ENCODE measurements around the gene U2SURP.

DNA sequence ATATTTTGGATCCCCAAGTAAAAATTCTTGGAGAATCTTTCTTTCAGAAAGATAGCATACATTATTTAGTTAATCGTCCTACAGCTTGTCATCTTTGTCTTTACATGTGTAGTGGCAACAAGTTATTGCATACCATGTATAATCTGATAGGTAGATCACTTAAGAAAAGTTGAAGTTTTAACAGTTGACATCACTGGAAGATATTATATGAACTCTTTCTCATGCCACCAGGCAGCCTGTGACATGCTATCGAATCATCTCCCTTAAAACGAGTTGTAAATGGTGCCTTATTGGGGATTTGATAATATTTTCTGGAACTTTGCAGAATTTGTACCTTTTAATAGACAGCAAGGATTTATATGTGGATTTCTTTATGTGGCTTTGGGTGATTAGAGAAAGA lies 8.7 kb downstream of the U2SURP start:
- TF ChIP-seq ARNT (IDR thresholded peaks at IDR 0.05) (no peak), BHLHE40 (IDR thresholded peaks at IDR 0.05; ENCODE audit: borderline replicate concordance) (no peak), SUZ12 (IDR thresholded peaks at IDR 0.05) (no peak), ZNF384 (IDR thresholded peaks at IDR 0.05) (no peak), FOXM1 (IDR thresholded peaks at IDR 0.05; ENCODE audit: borderline replicate concordance) (no peak), FOXK2 (IDR thresholded peaks at IDR 0.05) (no peak), NFRKB (IDR thresholded peaks at IDR 0.05) (no peak), SP1 (IDR thresholded peaks at IDR 0.05) (no peak), ELF4 (IDR thresholded peaks at IDR 0.05) (no peak), L3MBTL2 (conservative IDR thresholded peaks at IDR 0.05) (no peak)

Data from HEK293T (cell line).